Mononuclear cell (primary cell): ENCODE measurements around the gene SENP8. TPM values are rescaled to one million over a fixed set of nuclear protein-coding genes. Genes with fewer than 3 reads are reported as not detected.
"Not testable (repeated sequence)": the region's sequence is repeated elsewhere in the genome, so short reads cannot be mapped to it uniquely, and the experiment has no call there.

Source experiments
- H3K27me3 ChIP-seq: 2 replicates; pipeline ENCODE4 v1.6.0; 2011; ENCODE audit warnings: low read length, control low read depth; ENCODE audit not compliant: insufficient read depth
- H3K4me1 ChIP-seq: 2 replicates; pipeline ENCODE4 v1.5.1; 2011; ENCODE audit warnings: mild to moderate bottlenecking, low read length, control low read depth; ENCODE audit not compliant: insufficient read depth
- H3K4me3 ChIP-seq: 2 replicates; pipeline ENCODE4 v1.5.1; 2011; ENCODE audit warnings: mild to moderate bottlenecking, low read length, moderate library complexity
- H3K9me3 ChIP-seq: 2 replicates; pipeline ENCODE4 v1.5.1; 2011; ENCODE audit warnings: low read depth, mild to moderate bottlenecking, control low read depth, low read length
- total RNA-seq: library from RNA; depleted of rRNA; stranded (reverse); fragments of >200 nt; gene quantifications from one replicate; pipeline ENCODE4 v1.2.3, GENCODE V29; 2012

The SENP8 gene
- total RNA-seq, 1 donor: 0.21 TPM

DNA sequence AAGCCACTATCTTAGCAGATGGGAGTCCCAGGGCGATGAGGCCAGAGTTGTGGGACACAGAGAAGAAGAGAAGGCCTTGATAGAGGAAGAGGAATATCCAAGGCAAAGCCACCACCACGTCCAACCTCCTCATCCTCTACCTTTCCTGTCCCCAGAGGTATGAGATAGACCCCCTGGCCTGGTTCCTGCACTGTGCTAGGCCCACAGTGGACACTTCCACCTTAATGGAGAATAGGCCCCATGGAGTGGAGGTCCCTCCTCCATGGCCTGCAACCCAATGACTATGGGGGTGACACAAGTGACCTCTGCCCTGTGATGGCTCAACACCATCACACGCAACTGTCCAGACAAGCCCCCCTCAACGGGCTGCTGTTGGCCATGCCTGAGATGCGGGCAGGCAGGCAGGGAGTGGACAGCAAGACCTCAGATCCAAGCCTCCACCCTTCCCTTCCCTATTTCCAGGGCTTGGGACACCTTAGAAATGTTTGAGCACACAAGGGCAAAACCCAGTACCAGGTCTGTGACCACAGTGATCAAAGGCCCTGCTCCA lies 42.6 kb downstream of the SENP8 start:
- Histone ChIP-seq H3K9me3 (no peaks in the 10 kb centered on the region), H3K27me3 (no peaks in the 10 kb centered on the region), H3K4me3 (no peak overlapping the region), H3K4me1 (peaks cover 11% of the 10 kb centered on the region)

DNA sequence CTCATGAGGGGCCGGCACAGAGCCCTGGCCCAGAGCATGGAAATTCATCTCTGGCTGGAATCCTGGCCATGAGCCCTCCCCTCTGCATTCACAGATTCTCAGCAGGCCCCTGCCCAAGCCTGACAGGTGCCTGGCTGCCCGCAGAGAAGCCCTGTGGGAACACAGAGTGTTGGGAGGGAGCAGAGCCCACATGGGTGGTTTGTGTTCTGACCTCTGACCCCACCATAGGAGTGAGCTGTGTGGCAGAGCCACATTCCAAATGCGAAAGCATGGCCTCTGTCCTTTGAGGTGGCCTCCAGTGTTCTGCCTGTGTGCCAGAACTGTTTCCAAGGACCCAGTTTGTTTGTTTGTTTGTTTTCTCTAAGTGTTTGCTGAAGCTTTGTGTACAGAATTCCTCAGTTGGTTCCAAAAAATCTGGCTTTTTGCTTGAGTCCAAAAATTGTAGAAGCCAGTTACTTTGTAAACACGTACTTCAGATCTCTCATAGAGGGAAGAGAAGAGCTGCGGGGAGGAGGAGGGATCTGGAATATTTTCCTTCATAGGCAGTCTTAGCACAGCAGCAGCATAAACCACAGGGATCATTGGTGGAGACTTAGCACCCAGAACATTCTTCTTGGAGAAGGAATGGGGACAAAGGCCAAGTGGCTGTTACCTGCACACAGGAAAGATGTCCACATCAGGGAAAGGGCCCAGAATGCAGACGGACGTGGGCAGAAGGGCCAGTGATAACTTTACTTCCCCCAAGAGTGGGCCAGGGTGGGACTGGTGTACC lies 43.3 kb downstream of the SENP8 start:
- Histone ChIP-seq H3K9me3 (no peaks in the 10 kb centered on the region), H3K4me3 (no peak overlapping the region), H3K4me1 (peaks cover 3% of the 10 kb centered on the region), H3K27me3 (no peaks in the 10 kb centered on the region)

DNA sequence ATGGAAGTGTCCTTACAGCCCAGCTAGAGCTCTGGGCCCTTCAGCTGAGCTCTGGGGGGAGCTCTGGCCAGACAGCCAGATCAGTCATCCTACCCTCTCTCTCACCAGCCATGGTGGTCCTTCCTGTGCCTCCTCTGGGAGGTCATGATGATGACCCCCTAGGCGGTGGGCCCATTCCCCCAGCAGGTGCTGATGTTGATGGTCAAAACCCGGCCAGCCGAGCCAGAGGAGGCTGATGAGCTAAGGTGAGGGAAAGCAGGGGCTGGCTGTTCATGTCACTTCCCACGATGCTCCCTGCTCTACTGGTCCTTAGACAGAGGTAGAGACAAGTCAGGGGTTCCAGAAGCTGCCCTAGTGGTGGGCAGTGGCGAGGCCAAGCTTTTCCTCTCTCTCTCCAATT lies 44.4 kb downstream of the SENP8 start:
- no peaks in the 10 kb centered on the region for H3K27me3 ChIP-seq
- no peaks in the 10 kb centered on the region for H3K9me3 ChIP-seq
- H3K4me1 ChIP-seq: no peaks in the 10 kb centered on the region
- H3K4me3 ChIP-seq: no peak overlapping the region

GRCh38 chr15:72163719-72164118 lies 45.5 kb downstream of the SENP8 start:
- Histone ChIP-seq H3K4me1 (no peaks in the 10 kb centered on the region), H3K9me3 (no peaks in the 10 kb centered on the region), H3K27me3 (no peaks in the 10 kb centered on the region), H3K4me3 (no peak overlapping the region)

GRCh38 chr15:72166716-72167417 lies 48.7 kb downstream of the SENP8 start:
- Histone ChIP-seq H3K9me3 (no peaks in the 10 kb centered on the region), H3K27me3 (no peaks in the 10 kb centered on the region), H3K4me3 (no peak overlapping the region), H3K4me1 (no peaks in the 10 kb centered on the region)

DNA sequence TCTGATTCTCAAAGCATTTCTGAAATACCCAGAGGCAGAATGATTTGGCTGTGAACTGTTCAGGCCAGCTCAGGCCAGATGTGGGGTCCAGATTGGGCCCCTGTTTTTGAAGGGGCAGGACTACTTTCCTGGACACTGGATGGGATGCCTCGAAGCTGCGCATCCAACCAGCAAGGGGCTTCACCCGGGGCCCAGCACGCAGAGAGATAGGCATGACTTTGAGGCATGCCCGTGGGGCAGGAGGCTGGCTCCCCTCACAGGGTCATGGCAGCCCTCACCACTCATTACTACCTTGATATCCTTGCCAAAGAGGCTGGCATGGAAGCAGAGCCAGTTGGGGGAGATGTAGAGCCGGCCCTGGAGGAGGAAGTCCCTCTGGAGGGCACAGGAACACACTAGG lies 49.2 kb downstream of the SENP8 start:
- Histone ChIP-seq H3K4me1 (no peaks in the 10 kb centered on the region), H3K27me3 (no peaks in the 10 kb centered on the region), H3K9me3 (no peaks in the 10 kb centered on the region), H3K4me3 (no peak overlapping the region)

DNA sequence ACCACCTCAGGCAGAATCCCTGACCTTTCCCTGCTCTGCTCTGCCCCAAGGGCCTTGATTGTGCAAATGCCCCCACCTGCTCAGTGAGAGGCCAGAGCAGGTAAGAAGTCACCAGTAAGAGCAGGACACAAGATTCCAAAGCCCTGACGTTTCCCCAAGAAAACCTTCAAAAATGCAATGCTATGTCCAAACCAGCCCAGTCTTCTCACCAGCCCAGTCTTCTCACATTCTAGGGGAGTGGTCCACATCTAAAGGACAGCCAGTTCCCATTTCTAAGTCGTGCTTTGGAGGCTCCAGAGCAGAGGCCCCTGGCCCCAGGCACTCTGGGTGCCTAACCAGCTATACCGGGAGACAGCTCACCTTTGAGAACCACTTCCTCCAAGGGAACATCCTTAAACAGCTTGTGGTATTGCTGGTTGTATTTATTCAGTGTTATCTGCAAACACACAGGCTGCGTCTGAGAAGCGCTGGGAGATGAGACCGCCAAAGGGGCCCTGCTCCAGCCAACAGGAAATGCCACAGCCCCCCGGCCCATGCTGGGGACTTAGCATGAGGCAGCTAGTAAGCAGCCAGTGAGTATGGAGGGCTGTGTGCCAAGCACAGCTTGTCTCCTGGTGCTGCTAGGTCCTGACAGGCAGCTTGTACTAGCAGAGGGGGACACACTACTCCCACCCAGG lies 50.1 kb downstream of the SENP8 start:
- Histone ChIP-seq H3K4me3 (no peak overlapping the region), H3K9me3 (no peaks in the 10 kb centered on the region), H3K4me1 (no peaks in the 10 kb centered on the region), H3K27me3 (no peaks in the 10 kb centered on the region)

GRCh38 chr15:72168808-72169190 lies 50.6 kb downstream of the SENP8 start:
- no peaks in the 10 kb centered on the region for H3K4me1 ChIP-seq
- H3K9me3 ChIP-seq: no peaks in the 10 kb centered on the region
- no peak overlapping the region for H3K4me3 ChIP-seq
- no peaks in the 10 kb centered on the region for H3K27me3 ChIP-seq

- no peaks in the 10 kb centered on the region for H3K9me3 ChIP-seq
- H3K27me3 ChIP-seq: no peaks in the 10 kb centered on the region
- H3K4me1 ChIP-seq: no peaks in the 10 kb centered on the region
- no peak overlapping the region for H3K4me3 ChIP-seq
Measured at GRCh38 chr15:72169236-72169920, 51.2 kb downstream of the SENP8 start.

DNA sequence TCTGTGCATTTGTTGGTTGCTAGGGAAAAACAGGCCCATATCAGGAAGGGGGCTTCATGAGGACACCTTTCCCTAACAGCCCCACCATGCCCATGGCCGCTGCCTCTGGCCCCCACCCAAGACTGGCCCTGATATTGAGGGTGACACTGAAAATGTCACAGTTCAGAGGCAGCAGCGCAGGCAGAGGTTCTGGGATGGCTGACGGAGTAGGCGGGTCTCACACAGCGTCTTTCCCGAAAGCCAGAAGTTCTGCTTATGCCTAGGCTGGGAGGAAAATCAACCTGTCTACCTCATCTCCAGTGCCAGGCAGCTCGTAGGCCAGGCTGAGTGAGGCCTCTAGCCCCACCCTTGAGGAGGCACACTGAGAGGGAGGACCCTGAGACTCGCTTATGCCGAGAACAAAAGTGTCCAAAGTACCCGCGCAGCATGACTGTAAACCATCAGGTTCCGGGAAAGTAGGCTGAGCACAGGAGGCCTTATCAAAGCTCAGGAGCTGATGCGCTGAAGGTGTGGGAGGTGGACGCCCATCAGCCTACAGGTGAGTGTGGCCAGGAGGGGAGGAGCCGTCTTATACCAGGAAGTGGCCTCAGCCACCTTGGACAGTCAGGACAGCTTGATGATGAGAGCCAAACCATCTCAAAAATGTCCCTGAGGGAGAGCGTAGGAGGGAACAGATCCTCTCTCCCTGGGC lies 51.9 kb downstream of the SENP8 start:
- no peaks in the 10 kb centered on the region for H3K27me3 ChIP-seq

GRCh38 chr15:72170691-72171090 lies 52.5 kb downstream of the SENP8 start:
- H3K27me3 ChIP-seq: no peaks in the 10 kb centered on the region
- H3K4me3 ChIP-seq: no peak overlapping the region
- H3K9me3 ChIP-seq: no peaks in the 10 kb centered on the region
- H3K4me1 ChIP-seq: no peaks in the 10 kb centered on the region

More for the DNA sequence above, 51.9 kb downstream of the SENP8 start:
- no peaks in the 10 kb centered on the region for H3K4me1 ChIP-seq
- H3K4me3 ChIP-seq: no peak overlapping the region
- no peaks in the 10 kb centered on the region for H3K9me3 ChIP-seq

DNA sequence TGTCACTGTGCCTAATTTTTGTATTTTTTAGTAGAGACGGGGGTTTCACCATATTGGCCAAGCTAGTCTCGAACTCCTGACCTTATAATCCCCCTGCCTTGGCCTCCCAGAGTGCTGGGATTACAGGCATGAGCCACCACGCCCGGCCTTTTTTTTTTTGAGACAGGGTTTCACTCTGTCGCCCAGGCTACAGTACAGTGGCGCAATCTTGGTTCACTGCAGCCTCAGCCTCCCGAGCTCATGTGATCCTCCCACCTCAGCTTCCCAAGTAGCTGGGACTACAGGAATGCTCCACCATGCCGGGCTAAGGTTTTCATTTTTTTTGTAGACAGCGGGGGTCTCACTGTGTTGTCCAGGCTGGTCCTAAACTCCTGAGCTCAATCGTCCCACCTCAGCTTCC lies 53.8 kb downstream of the SENP8 start:
- not testable (repeated sequence) for H3K4me3 ChIP-seq, H3K9me3 ChIP-seq, H3K27me3 ChIP-seq, H3K4me1 ChIP-seq

- Histone ChIP-seq H3K27me3 (no peaks in the 10 kb centered on the region), H3K4me3 (no peak overlapping the region), H3K9me3 (no peaks in the 10 kb centered on the region), H3K4me1 (no peaks in the 10 kb centered on the region)
Measured at GRCh38 chr15:72172796-72173195, 54.6 kb downstream of the SENP8 start.

DNA sequence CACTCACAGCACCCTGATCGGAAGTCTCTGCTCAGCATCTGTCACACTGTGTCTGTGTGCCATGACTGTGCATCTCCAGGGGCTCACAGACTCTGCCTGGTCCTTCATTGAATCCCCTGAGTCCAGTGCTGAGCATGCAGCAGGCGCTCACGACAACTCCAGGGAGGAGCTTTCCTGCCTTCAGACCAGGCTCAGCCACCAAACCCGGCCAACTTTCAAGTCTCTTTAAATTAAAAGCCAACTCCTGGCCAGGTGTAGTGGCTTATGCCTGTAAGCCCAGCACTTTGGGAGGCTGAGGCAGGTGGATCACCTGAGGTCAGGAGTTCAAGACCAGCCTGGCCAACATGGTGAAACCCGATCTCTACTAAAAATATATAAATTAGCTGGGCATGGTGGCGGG lies 55.2 kb downstream of the SENP8 start:
- Histone ChIP-seq H3K9me3 (no peaks in the 10 kb centered on the region), H3K4me3 (no peak overlapping the region), H3K27me3 (no peaks in the 10 kb centered on the region), H3K4me1 (no peaks in the 10 kb centered on the region)
